H1 (cell line): ENCODE measurements around the gene TIMM9.

ENCODE experiments used
- CTCF ChIP-seq, 3 experiments: IDR thresholded peaks; 1 replicate in 2 of 3; 2 replicates in 1 of 3; pipeline versions ENCODE4 v1.5.1 to v1.6.1; 2011; ENCODE audit warnings: low read length in 3 of 3, mild to moderate bottlenecking in 3 of 3, inconsistent platforms in 2 of 3, low read depth in 1 of 3, moderate library complexity in 1 of 3; ENCODE audit not compliant: insufficient read depth in 1 of 3; ENCODE audit errors: control extremely low read depth in 1 of 3
- FOSL1 ChIP-seq: IDR thresholded peaks from 2 replicates; pipeline ENCODE4 v1.6.1; 2011; ENCODE audit warnings: mild to moderate bottlenecking, low read depth, low read length, moderate library complexity; ENCODE audit not compliant: insufficient read depth
- JUN ChIP-seq: IDR thresholded peaks from 2 replicates; pipeline ENCODE4 v1.6.1; 2011; ENCODE audit warnings: low read depth, mild to moderate bottlenecking, improper control_type of control experiment, low read length
- MAFK ChIP-seq: IDR thresholded peaks from 2 replicates; pipeline ENCODE4 v1.6.1; 2012; ENCODE audit warnings: low read depth, mild to moderate bottlenecking, improper control_type of control experiment, low read length
- MAX ChIP-seq: IDR thresholded peaks from 2 replicates; pipeline ENCODE4 v1.6.1; 2012; ENCODE audit warnings: inconsistent platforms
- POLR2A ChIP-seq, 2 experiments: IDR thresholded peaks; 1 replicate in 1 of 2; 2 replicates in 1 of 2; pipeline ENCODE4 v1.6.1; 2011; ENCODE audit warnings: low read depth in 2 of 2, low read length in 2 of 2, mild to moderate bottlenecking in 2 of 2; ENCODE audit errors: control extremely low read depth in 1 of 2
- RBBP5 ChIP-seq: IDR thresholded peaks from 2 replicates; pipeline ENCODE4 v1.7.1; 2012; ENCODE audit warnings: low read depth, mild to moderate bottlenecking, inconsistent platforms, low read length, moderate library complexity, borderline replicate concordance
- SAP30 ChIP-seq: fragments of 300-600 bp; sonication (generic); IDR thresholded peaks from 2 replicates; pipeline ENCODE4 v1.7.1; 2012; ENCODE audit warnings: low read length, moderate library complexity, mild to moderate bottlenecking, inconsistent platforms; ENCODE audit not compliant: insufficient read depth, insufficient replicate concordance
- USF2 ChIP-seq: IDR thresholded peaks from 2 replicates; pipeline ENCODE4 v1.6.1; 2011; ENCODE audit warnings: low read length, improper control_type of control experiment

- TF ChIP-seq USF2 (no peak), SAP30 (no peak), POLR2A (IDR thresholded peaks at IDR 0.05; ENCODE audit: control extremely low read depth in 1 of 2, low read depth in 2 of 2, low read length in 2 of 2) (no peak), MAX (no peak), CTCF (IDR thresholded peaks at IDR 0.05; ENCODE audit: control extremely low read depth in 1 of 3, insufficient read depth in 1 of 3, low read depth in 1 of 3, low read length in 3 of 3) (no peak), RBBP5 (no peak), JUN (no peak), FOSL1 (no peak), MAFK (no peak)
Observed at GRCh38 chr14:58397156-58397555, 30.2 kb downstream of the TIMM9 start.
